PC-3 (cell line): ENCODE data around the gene RSPRY1.

ENCODE experiments used
- EZH2phosphoT487 ChIP-seq: fragments of 300-600 bp; sonication (generic); IDR thresholded peaks from 2 replicates; pipeline ENCODE4 v1.6.1; 2018; ENCODE audit warnings: mild to moderate bottlenecking, antibody characterized with exemption, low read length, borderline replicate concordance
- TF ChIP-seq, protein P1 (sequence below): fragments of 300-600 bp; sonication (generic); conservative IDR thresholded peaks from 2 replicates; pipeline ENCODE4 v1.5.1; 2017; ENCODE audit warnings: antibody characterized with exemption, low read depth, mild to moderate bottlenecking, low read length

DNA sequence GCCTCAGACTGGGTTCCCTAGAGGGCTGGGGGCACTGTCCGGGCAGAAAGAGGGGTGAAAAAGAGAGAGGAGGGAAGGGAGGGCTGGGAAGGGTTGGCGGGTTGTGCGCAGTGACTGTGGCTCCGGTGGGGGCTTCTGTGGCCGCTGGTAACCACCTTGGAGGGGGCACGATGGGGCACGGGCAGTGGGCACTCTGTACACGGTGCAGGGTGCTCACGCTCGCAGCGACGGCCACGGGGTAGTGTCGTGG lies 97.8 kb downstream of the RSPRY1 start:
- TF ChIP-seq, protein P1, sequence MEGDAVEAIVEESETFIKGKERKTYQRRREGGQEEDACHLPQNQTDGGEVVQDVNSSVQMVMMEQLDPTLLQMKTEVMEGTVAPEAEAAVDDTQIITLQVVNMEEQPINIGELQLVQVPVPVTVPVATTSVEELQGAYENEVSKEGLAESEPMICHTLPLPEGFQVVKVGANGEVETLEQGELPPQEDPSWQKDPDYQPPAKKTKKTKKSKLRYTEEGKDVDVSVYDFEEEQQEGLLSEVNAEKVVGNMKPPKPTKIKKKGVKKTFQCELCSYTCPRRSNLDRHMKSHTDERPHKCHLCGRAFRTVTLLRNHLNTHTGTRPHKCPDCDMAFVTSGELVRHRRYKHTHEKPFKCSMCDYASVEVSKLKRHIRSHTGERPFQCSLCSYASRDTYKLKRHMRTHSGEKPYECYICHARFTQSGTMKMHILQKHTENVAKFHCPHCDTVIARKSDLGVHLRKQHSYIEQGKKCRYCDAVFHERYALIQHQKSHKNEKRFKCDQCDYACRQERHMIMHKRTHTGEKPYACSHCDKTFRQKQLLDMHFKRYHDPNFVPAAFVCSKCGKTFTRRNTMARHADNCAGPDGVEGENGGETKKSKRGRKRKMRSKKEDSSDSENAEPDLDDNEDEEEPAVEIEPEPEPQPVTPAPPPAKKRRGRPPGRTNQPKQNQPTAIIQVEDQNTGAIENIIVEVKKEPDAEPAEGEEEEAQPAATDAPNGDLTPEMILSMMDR, result no peak
- TF ChIP-seq EZH2phosphoT487, result no peak
